ENCODE data around the gene TNFAIP6.
"Not testable (repeated sequence)": the region's sequence is repeated elsewhere in the genome, so short reads cannot be mapped to it uniquely, and the experiment has no call there.

The TNFAIP6 gene

GRCh38 chr2:151336863-151337371 lies 20.5 kb upstream of the TNFAIP6 start:
- no peak overlapping the region for H3K4me3 ChIP-seq (IDR thresholded peaks at IDR 0.05; ENCODE audit: insufficient read depth, low read depth, low read length)
- no peaks in the 10 kb centered on the region for H3K4me1 ChIP-seq (ENCODE audit: low read depth, poor library complexity, severe bottlenecking)
- no peak overlapping the region for H3K9ac ChIP-seq
- H4K20me1 ChIP-seq (ENCODE audit: insufficient read depth), result no peaks in the 10 kb centered on the region
- no peaks in the 10 kb centered on the region for H3K79me2 ChIP-seq (ENCODE audit: insufficient read depth, low read depth)
- H3K27me3 ChIP-seq (ENCODE audit: insufficient read depth, low read depth), result no peaks in the 10 kb centered on the region
- H2AFZ ChIP-seq (ENCODE audit: low read depth), result no peak overlapping the region
- no peak overlapping the region for H3K4me2 ChIP-seq
- H3K27ac ChIP-seq, result no peak overlapping the region
- H3K36me3 ChIP-seq (ENCODE audit: insufficient read depth), result no peaks in the 10 kb centered on the region
- TF ChIP-seq CTCF (conservative IDR thresholded peaks at IDR 0.05; ENCODE audit: low read depth, low read length), result no peak

DNA sequence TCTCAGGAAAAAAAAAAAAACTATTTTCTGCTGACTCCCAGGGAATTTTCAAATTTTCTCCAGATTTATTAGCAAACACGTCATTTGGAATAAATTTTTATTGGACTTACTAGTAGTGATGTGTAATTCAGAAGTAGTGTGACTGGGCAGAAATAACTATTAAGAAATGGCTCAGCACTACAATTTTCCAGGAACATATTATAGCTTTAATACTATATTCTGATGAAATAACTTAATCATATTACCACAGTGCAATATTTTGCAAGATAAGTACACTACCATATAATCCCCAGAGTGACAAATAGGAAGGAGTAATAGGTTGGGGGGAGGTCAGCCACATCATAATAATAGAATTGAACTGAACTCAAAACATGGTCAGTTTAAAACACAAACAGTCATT lies 19.7 kb upstream of the TNFAIP6 start:
- no peak overlapping the region for H3K27ac ChIP-seq
- H3K36me3 ChIP-seq (ENCODE audit: insufficient read depth), result no peaks in the 10 kb centered on the region
- no peak overlapping the region for H3K9ac ChIP-seq
- H3K4me3 ChIP-seq (IDR thresholded peaks at IDR 0.05; ENCODE audit: insufficient read depth, low read depth, low read length), result no peak overlapping the region
- no peak overlapping the region for H3K4me2 ChIP-seq
- H4K20me1 ChIP-seq (ENCODE audit: insufficient read depth), result no peaks in the 10 kb centered on the region
- H3K4me1 ChIP-seq (ENCODE audit: low read depth, poor library complexity, severe bottlenecking), result no peaks in the 10 kb centered on the region
- TF ChIP-seq CTCF (conservative IDR thresholded peaks at IDR 0.05; ENCODE audit: low read depth, low read length), result no peak
- H3K27me3 ChIP-seq (ENCODE audit: insufficient read depth, low read depth), result no peaks in the 10 kb centered on the region
- H2AFZ ChIP-seq (ENCODE audit: low read depth), result no peak overlapping the region
- H3K79me2 ChIP-seq (ENCODE audit: insufficient read depth, low read depth), result no peaks in the 10 kb centered on the region

DNA sequence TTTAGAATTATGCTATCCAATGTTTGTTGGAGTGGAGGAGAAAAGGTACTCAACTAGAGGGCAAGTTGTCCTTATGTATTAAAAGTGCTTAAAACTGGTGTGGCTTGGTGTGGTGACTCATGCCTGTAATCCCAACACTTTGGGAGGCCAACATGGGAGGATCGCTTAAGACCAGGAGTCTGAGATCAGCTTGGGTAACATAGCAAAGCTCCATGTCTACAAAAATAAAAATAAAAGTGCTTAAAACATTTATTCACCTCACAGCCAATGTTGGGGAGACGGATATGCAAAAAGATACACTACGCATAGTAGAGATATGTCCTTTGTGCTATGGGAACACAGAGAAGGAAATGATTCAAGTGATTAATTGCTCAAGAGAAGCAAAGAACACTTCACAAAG lies 19.3 kb upstream of the TNFAIP6 start:
- no peak overlapping the region for H3K4me3 ChIP-seq (IDR thresholded peaks at IDR 0.05; ENCODE audit: insufficient read depth, low read depth, low read length)
- no peaks in the 10 kb centered on the region for H3K4me1 ChIP-seq (ENCODE audit: low read depth, poor library complexity, severe bottlenecking)
- TF ChIP-seq CTCF (conservative IDR thresholded peaks at IDR 0.05; ENCODE audit: low read depth, low read length), result no peak
- no peaks in the 10 kb centered on the region for H3K36me3 ChIP-seq (ENCODE audit: insufficient read depth)
- H3K27ac ChIP-seq, result no peak overlapping the region
- no peaks in the 10 kb centered on the region for H3K79me2 ChIP-seq (ENCODE audit: insufficient read depth, low read depth)
- no peak overlapping the region for H3K9ac ChIP-seq
- H4K20me1 ChIP-seq (ENCODE audit: insufficient read depth), result no peaks in the 10 kb centered on the region
- H3K4me2 ChIP-seq, result no peak overlapping the region
- H3K27me3 ChIP-seq (ENCODE audit: insufficient read depth, low read depth), result no peaks in the 10 kb centered on the region
- H2AFZ ChIP-seq (ENCODE audit: low read depth), result no peak overlapping the region

DNA sequence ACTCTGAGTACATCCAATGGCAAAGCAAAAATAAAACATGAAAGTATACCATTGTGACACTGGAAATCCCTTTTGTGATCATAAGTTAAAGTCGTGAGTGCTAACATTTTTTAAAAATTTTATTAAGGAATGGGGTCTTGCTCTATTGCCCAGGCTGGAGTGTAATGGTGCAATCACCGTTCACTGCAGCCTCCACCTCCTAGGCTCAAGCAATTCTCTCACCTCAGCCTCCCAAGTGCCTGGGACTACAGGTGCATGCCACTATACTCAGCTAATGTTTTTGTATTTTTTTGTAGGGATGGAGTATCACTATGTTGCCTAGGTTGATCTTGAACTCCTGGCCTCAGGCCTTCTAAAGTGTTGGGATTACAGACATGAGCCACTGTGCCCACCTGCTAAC lies 14.3 kb upstream of the TNFAIP6 start:
- Histone ChIP-seq H3K9ac (no peak overlapping the region), H3K4me3 (IDR thresholded peaks at IDR 0.05; ENCODE audit: insufficient read depth, low read depth, low read length) (no peak overlapping the region), H2AFZ (ENCODE audit: low read depth) (no peak overlapping the region), H3K4me1 (ENCODE audit: low read depth, poor library complexity, severe bottlenecking) (no peaks in the 10 kb centered on the region), H3K27ac (no peak overlapping the region), H4K20me1 (ENCODE audit: insufficient read depth) (no peaks in the 10 kb centered on the region), H3K4me2 (no peak overlapping the region), H3K79me2 (ENCODE audit: insufficient read depth, low read depth) (no peaks in the 10 kb centered on the region), H3K27me3 (ENCODE audit: insufficient read depth, low read depth) (no peaks in the 10 kb centered on the region), H3K36me3 (ENCODE audit: insufficient read depth) (no peaks in the 10 kb centered on the region)
- TF ChIP-seq CTCF (conservative IDR thresholded peaks at IDR 0.05; ENCODE audit: low read depth, low read length), result no peak

GRCh38 chr2:151344191-151344590 lies 13.2 kb upstream of the TNFAIP6 start:
- not testable (repeated sequence) for H3K4me1 ChIP-seq (ENCODE audit: low read depth, poor library complexity, severe bottlenecking); H2AFZ ChIP-seq (ENCODE audit: low read depth); H3K9ac ChIP-seq; H3K27ac ChIP-seq; H3K79me2 ChIP-seq (ENCODE audit: insufficient read depth, low read depth); H3K36me3 ChIP-seq (ENCODE audit: insufficient read depth); H3K4me2 ChIP-seq; H4K20me1 ChIP-seq (ENCODE audit: insufficient read depth); H3K4me3 ChIP-seq (IDR thresholded peaks at IDR 0.05; ENCODE audit: insufficient read depth, low read depth, low read length); H3K27me3 ChIP-seq (ENCODE audit: insufficient read depth, low read depth)

Data from KMS-11 (cell line).